ENCODE results near the gene DDX10.

GRCh38 chr11:108913204-108913603 is 248.3 kb downstream of the DDX10 start:
- TF ChIP-seq CTCF (IDR thresholded peaks at IDR 0.05), result no peak
- TF ChIP-seq EP300 (IDR thresholded peaks at IDR 0.05), result no peak
- TF ChIP-seq POLR2A (IDR thresholded peaks at IDR 0.05), result no peak
- TF ChIP-seq POLR2AphosphoS5 (IDR thresholded peaks at IDR 0.05), result no peak
